GM19239 (cell line): Measurements from ENCODE around the gene VASH1.
A peak's percentile ranks its signal among the peaks of the same experiment; 100 is the strongest.
"Not testable (repeated sequence)": the region's sequence is repeated elsewhere in the genome, so short reads cannot be mapped to it uniquely, and the experiment has no call there.

Experiments
- DNase-seq: peaks from one replicate; pipeline ENCODE4 v3.0.0; 2011; ENCODE audit warnings: low spot score; ENCODE audit not compliant: insufficient read length
- FAIRE-seq: peaks from 2 replicates; lab custom pipeline; 2011; peaks lifted over from hg19 to GRCh38; lab: Jason Lieb, UNC

VASH1 gene

GRCh38 chr14:76761136-76761959 is at the start of gene VASH1:
VASH1 (plus strand) TSS chr14:76761468; CDS start chr14:76762822, 1,354 bp downstream.
- DNase-seq (peak; percentile 93), FAIRE-seq (no peak)

- no peak for DNase-seq
- FAIRE-seq = no peak
Measured at GRCh38 chr14:76713121-76713520, 48.1 kb upstream of the VASH1 start.

GRCh38 chr14:76714470-76714869 is 46.8 kb upstream of the VASH1 start:
- FAIRE-seq = no peak
- DNase-seq = no peak

GRCh38 chr14:76715101-76715500 is 46.2 kb upstream of the VASH1 start:
- DNase-seq (no peak), FAIRE-seq (no peak)

GRCh38 chr14:76715511-76716081 is 45.7 kb upstream of the VASH1 start:
- FAIRE-seq = no peak

GRCh38 chr14:76716285-76716684 is 45.0 kb upstream of the VASH1 start:
- FAIRE-seq (no peak), DNase-seq (no peak)

More at GRCh38 chr14:76715511-76716081, 45.7 kb upstream of the VASH1 start:
- DNase-seq = no peak

- DNase-seq = no peak
- FAIRE-seq = no peak
Measured at GRCh38 chr14:76717508-76718290, 43.6 kb upstream of the VASH1 start.

- DNase-seq (no peak), FAIRE-seq (no peak)
Measured at GRCh38 chr14:76718306-76719040, 42.8 kb upstream of the VASH1 start.

GRCh38 chr14:76719666-76720065 is 41.6 kb upstream of the VASH1 start:
- FAIRE-seq (no peak), DNase-seq (no peak)

- FAIRE-seq (peak; percentile 91), DNase-seq (peak; percentile 54)
Measured at GRCh38 chr14:76720382-76720813, 40.9 kb upstream of the VASH1 start.

- not testable (repeated sequence) for DNase-seq, FAIRE-seq
Measured at GRCh38 chr14:76721506-76721905, 39.8 kb upstream of the VASH1 start.

GRCh38 chr14:76724651-76725550 is 36.4 kb upstream of the VASH1 start:
- no peak for DNase-seq
- FAIRE-seq = no peak

- FAIRE-seq = no peak
- DNase-seq = no peak
Measured at GRCh38 chr14:76726551-76726970, 34.7 kb upstream of the VASH1 start.

GRCh38 chr14:76727384-76727783 is 33.9 kb upstream of the VASH1 start:
- DNase-seq (no peak), FAIRE-seq (no peak)

- FAIRE-seq (no peak), DNase-seq (no peak)
Measured at GRCh38 chr14:76727901-76728300, 33.4 kb upstream of the VASH1 start.

GRCh38 chr14:76729258-76729657 is 32.0 kb upstream of the VASH1 start:
- no peak for FAIRE-seq

GRCh38 chr14:76729953-76730505 is 31.2 kb upstream of the VASH1 start:
- no peak for FAIRE-seq
- DNase-seq = no peak

More at GRCh38 chr14:76729258-76729657, 32.0 kb upstream of the VASH1 start:
- no peak for DNase-seq

- not testable (repeated sequence) for FAIRE-seq, DNase-seq
Measured at GRCh38 chr14:76734501-76734900, 26.8 kb upstream of the VASH1 start.

- FAIRE-seq (no peak), DNase-seq (no peak)
Measured at GRCh38 chr14:76736514-76736913, 24.8 kb upstream of the VASH1 start.
